ENCODE results near the gene ATXN8OS. TPM values are rescaled to one million over a fixed set of nuclear protein-coding genes. Genes with fewer than 3 reads are reported as not detected.
"Not testable (repeated sequence)": the region's sequence is repeated elsewhere in the genome, so short reads cannot be mapped to it uniquely, and the experiment has no call there.

The ATXN8OS gene
- total RNA-seq, 4 donors from 2014 or later, result not detected

DNA sequence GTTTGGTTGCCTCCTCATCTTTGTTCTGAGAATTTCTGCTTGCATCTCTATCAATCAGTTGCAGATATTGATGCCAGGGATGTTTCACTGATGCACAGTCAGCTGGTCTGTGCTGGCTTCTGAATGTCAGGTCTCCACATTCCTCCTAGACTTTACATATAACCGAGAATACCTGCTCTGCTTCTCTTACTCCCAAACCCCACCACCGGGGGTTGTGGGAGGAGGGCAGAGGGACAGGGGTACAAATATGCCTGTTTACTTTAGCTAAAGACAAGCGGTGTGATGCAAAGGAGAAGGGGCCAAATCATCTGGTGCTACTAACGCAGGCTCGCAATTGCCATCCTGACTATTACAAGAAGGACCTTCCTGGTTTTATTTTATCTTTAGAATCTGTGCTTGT lies 18.1 kb downstream of the ATXN8OS start:
- intact Hi-C loops (cut with DNase I; ENCODE audit: low total_unique reads), result no loop called here
- no peaks in the 10 kb centered on the region for H3K4me1 ChIP-seq
- H3K9me3 ChIP-seq, result no peaks in the 10 kb centered on the region
- no peak overlapping the region for H3K4me3 ChIP-seq
- TF ChIP-seq, protein P1, sequence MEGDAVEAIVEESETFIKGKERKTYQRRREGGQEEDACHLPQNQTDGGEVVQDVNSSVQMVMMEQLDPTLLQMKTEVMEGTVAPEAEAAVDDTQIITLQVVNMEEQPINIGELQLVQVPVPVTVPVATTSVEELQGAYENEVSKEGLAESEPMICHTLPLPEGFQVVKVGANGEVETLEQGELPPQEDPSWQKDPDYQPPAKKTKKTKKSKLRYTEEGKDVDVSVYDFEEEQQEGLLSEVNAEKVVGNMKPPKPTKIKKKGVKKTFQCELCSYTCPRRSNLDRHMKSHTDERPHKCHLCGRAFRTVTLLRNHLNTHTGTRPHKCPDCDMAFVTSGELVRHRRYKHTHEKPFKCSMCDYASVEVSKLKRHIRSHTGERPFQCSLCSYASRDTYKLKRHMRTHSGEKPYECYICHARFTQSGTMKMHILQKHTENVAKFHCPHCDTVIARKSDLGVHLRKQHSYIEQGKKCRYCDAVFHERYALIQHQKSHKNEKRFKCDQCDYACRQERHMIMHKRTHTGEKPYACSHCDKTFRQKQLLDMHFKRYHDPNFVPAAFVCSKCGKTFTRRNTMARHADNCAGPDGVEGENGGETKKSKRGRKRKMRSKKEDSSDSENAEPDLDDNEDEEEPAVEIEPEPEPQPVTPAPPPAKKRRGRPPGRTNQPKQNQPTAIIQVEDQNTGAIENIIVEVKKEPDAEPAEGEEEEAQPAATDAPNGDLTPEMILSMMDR (IDR thresholded peaks at IDR 0.05), result no peak
- no peak for TF ChIP-seq POLR2A (IDR thresholded peaks at IDR 0.05)
- DNase-seq, result no peak
- no peaks in the 10 kb centered on the region for H3K36me3 ChIP-seq
- H3K27ac ChIP-seq, result no peak overlapping the region
- no peaks in the 10 kb centered on the region for H3K27me3 ChIP-seq

DNA sequence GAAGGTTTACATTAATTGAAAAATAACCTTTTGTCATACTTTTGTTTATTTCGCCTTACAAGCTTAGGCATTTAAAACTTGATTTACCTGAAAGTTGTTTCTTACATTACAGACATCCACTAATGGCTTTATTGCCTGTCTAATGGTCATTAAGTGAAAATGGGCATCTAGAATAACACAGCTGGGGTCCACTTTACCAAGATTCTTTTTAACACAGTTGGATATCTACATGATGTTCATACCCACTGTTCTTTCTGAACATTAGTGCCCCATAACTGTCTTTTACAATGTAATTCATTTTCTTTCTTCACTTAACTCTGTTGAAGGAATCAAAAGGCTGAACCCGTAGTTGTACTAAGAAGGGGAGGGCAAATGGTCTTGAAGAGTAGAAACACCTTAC lies 20.5 kb downstream of the ATXN8OS start:
- Histone ChIP-seq H3K4me1 (no peaks in the 10 kb centered on the region), H3K27ac (no peak overlapping the region), H3K27me3 (no peaks in the 10 kb centered on the region), H3K9me3 (no peaks in the 10 kb centered on the region), H3K36me3 (no peaks in the 10 kb centered on the region), H3K4me3 (no peak overlapping the region)
- TF ChIP-seq, protein P1 (IDR thresholded peaks at IDR 0.05), result no peak
- TF ChIP-seq POLR2A (IDR thresholded peaks at IDR 0.05), result no peak
- DNase-seq, result no peak
- intact Hi-C loops (cut with DNase I; ENCODE audit: low total_unique reads), result no loop called here

DNA sequence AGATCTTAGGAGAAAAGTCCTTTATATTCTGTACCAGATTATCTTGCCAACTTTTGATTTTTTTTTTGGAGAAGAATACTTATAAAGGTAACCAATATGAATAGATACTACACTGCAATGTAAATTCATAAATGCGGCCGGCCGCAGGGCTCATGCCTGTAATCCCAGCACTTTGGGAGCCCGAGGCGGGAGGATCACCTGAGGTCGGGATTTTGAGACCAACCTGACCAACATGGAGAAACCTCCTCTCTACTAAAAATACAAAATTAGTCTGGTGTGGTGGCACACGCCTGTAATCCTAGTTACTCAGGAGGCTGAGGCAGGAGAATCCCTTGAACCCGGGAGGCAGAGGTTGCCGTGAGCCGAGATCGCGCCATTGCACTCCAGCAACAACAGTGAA lies 35.0 kb downstream of the ATXN8OS start:
- DNase-seq; H3K4me1 ChIP-seq; intact Hi-C loops (cut with DNase I; ENCODE audit: low total_unique reads); H3K9me3 ChIP-seq; H3K4me3 ChIP-seq; H3K27me3 ChIP-seq; H3K27ac ChIP-seq; H3K36me3 ChIP-seq: not testable (repeated sequence)

- no peak for DNase-seq
- TF ChIP-seq POLR2A (IDR thresholded peaks at IDR 0.05), result no peak
- TF ChIP-seq, protein P1 (IDR thresholded peaks at IDR 0.05), result no peak
- Histone ChIP-seq H3K36me3 (no peaks in the 10 kb centered on the region), H3K27ac (no peak overlapping the region), H3K4me3 (no peak overlapping the region), H3K9me3 (no peaks in the 10 kb centered on the region), H3K4me1 (no peaks in the 10 kb centered on the region), H3K27me3 (no peaks in the 10 kb centered on the region)
- intact Hi-C loops (cut with DNase I; ENCODE audit: low total_unique reads), result no loop called here
These were observed 54.5 kb downstream of the ATXN8OS start for GRCh38 chr13:70162141-70162540.

GRCh38 chr13:70170689-70171088 lies 63.1 kb downstream of the ATXN8OS start:
- H3K9me3 ChIP-seq, result no peaks in the 10 kb centered on the region
- H3K27me3 ChIP-seq, result no peaks in the 10 kb centered on the region
- DNase-seq, result no peak
- H3K4me1 ChIP-seq, result no peaks in the 10 kb centered on the region
- no peak for TF ChIP-seq POLR2A (IDR thresholded peaks at IDR 0.05)
- TF ChIP-seq, protein P1 (IDR thresholded peaks at IDR 0.05), result no peak
- intact Hi-C loops (cut with DNase I; ENCODE audit: low total_unique reads), result no loop called here
- H3K27ac ChIP-seq, result no peak overlapping the region
- no peak overlapping the region for H3K4me3 ChIP-seq
- no peaks in the 10 kb centered on the region for H3K36me3 ChIP-seq

DNA sequence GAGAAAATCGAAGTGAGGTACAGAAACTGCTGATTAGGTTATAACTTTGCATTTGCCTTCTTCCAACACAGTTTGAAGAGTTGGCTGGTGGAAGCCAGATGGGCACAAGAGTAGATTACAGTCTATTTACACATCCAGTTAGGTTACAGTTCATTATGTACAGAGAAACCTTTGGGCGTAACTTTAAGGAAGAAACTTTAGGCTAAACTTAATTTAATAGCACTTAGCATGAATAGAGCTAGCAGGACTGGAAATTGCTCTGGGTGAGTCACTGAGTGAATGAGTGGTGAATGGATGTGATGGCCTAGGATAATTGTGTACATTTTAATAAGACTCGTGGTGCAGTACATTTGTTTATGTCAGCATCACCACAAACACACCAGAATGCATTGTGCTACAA lies 63.5 kb downstream of the ATXN8OS start:
- Histone ChIP-seq H3K4me3 (no peak overlapping the region), H3K9me3 (no peaks in the 10 kb centered on the region), H3K36me3 (no peaks in the 10 kb centered on the region), H3K4me1 (no peaks in the 10 kb centered on the region), H3K27me3 (no peaks in the 10 kb centered on the region), H3K27ac (no peak overlapping the region)
- intact Hi-C loops (cut with DNase I; ENCODE audit: low total_unique reads), result no loop called here
- TF ChIP-seq POLR2A (IDR thresholded peaks at IDR 0.05), result no peak
- TF ChIP-seq, protein P1 (IDR thresholded peaks at IDR 0.05), result no peak
- DNase-seq, result no peak

All from uterus (tissue), 4 donors.